A673 (cell line): Measurements from ENCODE around the gene TMEM38A. TPM values are rescaled to one million over a fixed set of nuclear protein-coding genes. Genes with fewer than 3 reads are reported as not detected.
"Not testable (repeated sequence)": the region's sequence is repeated elsewhere in the genome, so short reads cannot be mapped to it uniquely, and the experiment has no call there.

ENCODE experiments used
- BruUV-seq: library from RNA; stranded (reverse); fragments of 400-500 nt; replicated peaks from 2 replicates; lab custom pipeline; 2021; lab: Mats Ljungman, UMichigan
- CTCF ChIA-PET: fragments of 300-600 bp; sonication (Branson Sonifier 250); formaldehyde crosslinking; loops from one replicate; lab custom pipeline; 2022; ENCODE audit warnings: antibody characterized with exemption; lab: Charles Lee
- POLR2A ChIA-PET: fragments of 300-600 bp; sonication (Branson Sonifier 250); formaldehyde crosslinking; loops from one replicate; lab custom pipeline; 2022; ENCODE audit warnings: antibody characterized with exemption; ENCODE audit not compliant: low non-redundant PET; lab: Charles Lee
- DNase-seq: peaks from one replicate; pipeline ENCODE4 v3.0.0-alpha.2; 2015; ENCODE audit warnings: low spot score
- H3K27ac ChIP-seq: fragments of 200-600 bp; sonication (generic); 2 replicates; pipeline ENCODE4 v1.5.1; 2016; ENCODE audit warnings: mixed run types, low read depth, mild to moderate bottlenecking, mixed read lengths, antibody characterized with exemption, low read length; ENCODE audit not compliant: poor library complexity, severe bottlenecking
- H3K27me3 ChIP-seq: fragments of 200-600 bp; sonication (generic); replicated peaks from 2 replicates; pipeline ENCODE4 v1.6.1; 2017; ENCODE audit warnings: mixed run types, low read depth, mild to moderate bottlenecking, mixed read lengths, antibody characterized with exemption, low read length; ENCODE audit not compliant: insufficient read depth, poor library complexity
- H3K36me3 ChIP-seq: fragments of 200-600 bp; sonication (generic); 2 replicates; pipeline ENCODE4 v1.6.1; 2016; ENCODE audit warnings: mixed run types, mild to moderate bottlenecking, mixed read lengths, antibody characterized with exemption, low read length; ENCODE audit not compliant: insufficient read depth, poor library complexity, severe bottlenecking
- H3K4me1 ChIP-seq: fragments of 200-600 bp; sonication (generic); 2 replicates; pipeline ENCODE4 v1.6.1; 2017; ENCODE audit warnings: mixed run types, mild to moderate bottlenecking, mixed read lengths, antibody characterized with exemption, low read length; ENCODE audit not compliant: insufficient read depth, poor library complexity, severe bottlenecking
- H3K4me3 ChIP-seq: fragments of 200-600 bp; sonication (generic); 2 replicates; pipeline ENCODE4 v1.5.1; 2016; ENCODE audit warnings: low read depth, mixed run types, mild to moderate bottlenecking, mixed read lengths, low read length; ENCODE audit not compliant: poor library complexity, severe bottlenecking
- H3K9me3 ChIP-seq: fragments of 200-600 bp; sonication (generic); 2 replicates; pipeline ENCODE4 v1.6.1; 2016; ENCODE audit warnings: mixed run types, low read depth, mild to moderate bottlenecking, mixed read lengths, antibody characterized with exemption, low read length; ENCODE audit not compliant: poor library complexity, severe bottlenecking
- CTCF ChIP-seq: fragments of 300-800, 200-600 bp; sonication (generic); conservative IDR thresholded peaks from 2 replicates; pipeline ENCODE4 v1.5.1; 2017; ENCODE audit warnings: low read depth, mild to moderate bottlenecking, antibody characterized with exemption, low read length, moderate library complexity, mixed read lengths
- EZH2 ChIP-seq: fragments of 200-600 bp; sonication (generic); IDR thresholded peaks from 2 replicates; pipeline ENCODE4 v1.6.1; 2017; ENCODE audit warnings: borderline replicate concordance, low read depth, mild to moderate bottlenecking, mixed read lengths, antibody characterized with exemption, low read length; ENCODE audit not compliant: poor library complexity, severe bottlenecking
- intact Hi-C: fragments of 100-400 bp; cut with micrococcal nuclease; formaldehyde crosslinking; loops from one replicate; pipeline ENCODE4 v1.10.0; 2022; ENCODE audit not compliant: unreplicated experiment
- total RNA-seq: library from RNA; stranded (reverse); gene quantifications from 2 replicates; pipeline ENCODE4 v1.2.3, GENCODE V29; 2021

Gene TMEM38A
- total RNA-seq, 1 experiment from 2014 or later = 8.3 TPM

DNA sequence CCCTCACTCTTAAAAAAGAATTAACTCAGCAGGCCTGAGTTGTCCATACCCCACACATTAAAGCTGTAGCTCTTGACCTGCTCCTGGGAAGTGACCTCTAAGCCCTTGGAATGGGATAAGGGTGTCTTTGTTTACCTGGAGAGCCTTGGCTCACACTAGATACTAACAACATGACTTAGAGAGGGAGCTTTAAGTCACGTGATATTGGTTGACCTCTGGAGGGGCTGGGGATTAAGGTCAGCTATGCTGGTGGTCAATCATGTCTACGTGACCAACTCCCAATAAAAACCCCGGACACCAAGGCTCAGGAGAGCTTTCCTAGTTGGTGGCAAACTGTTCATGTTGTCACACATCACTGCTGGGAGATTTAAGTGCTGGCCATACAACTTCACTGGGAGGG, 61.7 kb downstream of the TMEM38A start:
- no peak for DNase-seq
- TF ChIP-seq CTCF (no peak), EZH2 (no peak)
- Histone ChIP-seq H3K27me3 (no peaks in the 10 kb centered on the region), H3K9me3 (no peaks in the 10 kb centered on the region), H3K4me1 (no peaks in the 10 kb centered on the region), H3K27ac (no peak overlapping the region), H3K4me3 (no peak overlapping the region), H3K36me3 (no peaks in the 10 kb centered on the region)
- ChIA-PET POLR2A (no interaction called here), CTCF (interaction anchor here (0.6 kb wide), 1 partner anchor 95 kb away, joined by 7 read pairs; no protein-coding TSS in a partner anchor)
- intact Hi-C loops = no loop called here
- no TSS peak for BruUV-seq

DNA sequence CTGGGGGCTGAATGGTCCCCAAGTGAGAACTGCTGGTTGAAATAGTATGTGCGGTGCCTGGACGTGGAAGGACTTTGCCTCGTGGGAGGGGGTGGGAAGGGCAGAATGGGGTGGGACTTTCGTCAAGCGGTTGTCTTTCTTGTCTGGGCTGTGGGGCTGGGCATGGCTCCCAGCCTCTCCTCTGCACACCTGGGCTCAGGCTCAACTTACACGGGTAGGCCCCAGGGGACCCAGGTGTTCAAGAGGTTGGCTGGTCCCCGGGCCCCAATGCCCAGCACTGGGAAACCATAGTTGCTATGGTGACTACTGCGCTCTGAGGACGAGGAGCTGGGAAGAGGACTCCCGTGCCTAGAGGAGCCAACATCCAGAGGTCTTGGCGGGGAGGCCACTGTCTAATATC, 66.0 kb downstream of the TMEM38A start:
- no TSS peak for BruUV-seq
- intact Hi-C loops = no loop called here
- H3K4me1 ChIP-seq = no peaks in the 10 kb centered on the region
- H3K9me3 ChIP-seq = no peaks in the 10 kb centered on the region
- no peak overlapping the region for H3K4me3 ChIP-seq
- no peaks in the 10 kb centered on the region for H3K27me3 ChIP-seq
- H3K36me3 ChIP-seq = no peaks in the 10 kb centered on the region
- no peak for DNase-seq
- POLR2A ChIA-PET = no interaction called here
- CTCF ChIA-PET = no interaction called here
- no peak overlapping the region for H3K27ac ChIP-seq
- TF ChIP-seq EZH2 = no peak
- no peak for TF ChIP-seq CTCF

DNA sequence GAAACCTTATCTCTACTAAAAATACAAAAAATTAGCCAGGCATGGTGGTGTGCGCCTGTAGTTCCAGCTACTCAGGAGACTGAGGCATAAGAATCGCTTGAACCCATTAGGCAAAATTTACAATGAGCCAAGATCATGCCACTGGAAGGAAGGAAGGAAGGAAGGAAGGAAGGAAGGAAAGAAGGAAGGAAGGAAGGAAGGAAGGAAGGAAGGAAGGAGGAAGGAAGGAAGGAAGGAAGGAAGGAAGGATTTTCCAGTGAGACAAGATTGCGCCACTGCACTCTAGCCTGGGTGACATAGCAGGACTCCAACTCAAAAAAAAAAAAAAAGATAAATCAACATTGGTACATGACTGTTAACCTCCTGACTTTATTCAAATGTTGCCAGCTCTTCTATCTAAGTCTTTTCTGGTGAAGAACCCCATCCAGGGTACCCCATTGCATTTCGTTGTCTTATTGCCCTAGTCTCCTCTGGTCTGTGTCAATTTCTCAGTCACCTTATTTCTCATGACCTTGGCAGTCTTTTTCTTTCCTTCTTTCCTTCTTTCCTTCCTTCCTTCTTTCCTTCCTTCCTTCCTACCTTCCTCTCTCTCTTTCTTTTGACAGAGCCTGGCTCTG, 74.8 kb downstream of the TMEM38A start:
- H3K36me3 ChIP-seq, H3K4me3 ChIP-seq, BruUV-seq, H3K9me3 ChIP-seq, intact Hi-C loops, H3K27me3 ChIP-seq: not testable (repeated sequence)
- ChIA-PET POLR2A (interaction anchor here (0.6 kb wide), 1 partner anchor 11 kb away, joined by 3 read pairs; no protein-coding TSS in a partner anchor), CTCF (interaction anchor here (0.7 kb wide), 1 partner anchor 33 kb away, joined by 5 read pairs; no protein-coding TSS in a partner anchor)
- H3K27ac ChIP-seq = peak overlapping the region; percentile 95
- peaks cover 11% of the 10 kb centered on the region for H3K4me1 ChIP-seq
- peak; percentile 61 for DNase-seq
